Spinal cord (tissue), 10 donors: ENCODE data around the gene GLYATL2. TPM values are rescaled to one million over a fixed set of nuclear protein-coding genes. Genes with fewer than 3 reads are reported as not detected.

Source experiments
- DNase-seq, 6 donors: peaks; one replicate each; pipeline versions ENCODE4 v3.0.0 to v3.0.0-alpha.2; 2013 to 2015; ENCODE audit warnings: low spot score in 6 of 6, low read depth in 4 of 6
- H3K27ac ChIP-seq: one replicate; pipeline ENCODE4 v1.5.1; 2013; ENCODE audit warnings: low read depth, low read length, control low read depth
- H3K27me3 ChIP-seq: one replicate; pipeline ENCODE4 v1.6.1; 2013; ENCODE audit warnings: low read length; ENCODE audit not compliant: control insufficient read depth, insufficient read depth
- H3K36me3 ChIP-seq: one replicate; pipeline ENCODE4 v1.6.1; 2013; ENCODE audit warnings: low read length; ENCODE audit not compliant: control insufficient read depth, insufficient read depth
- H3K4me1 ChIP-seq: one replicate; pipeline ENCODE4 v1.6.1; 2013; ENCODE audit warnings: low read length; ENCODE audit not compliant: control insufficient read depth, insufficient read depth
- H3K4me3 ChIP-seq: one replicate; pipeline ENCODE4 v1.5.1; 2013; ENCODE audit warnings: low read depth, low read length, control low read depth
- H3K9me3 ChIP-seq: one replicate; pipeline ENCODE4 v1.6.1; 2013; ENCODE audit warnings: low read length; ENCODE audit not compliant: control insufficient read depth, insufficient read depth
- WGBS: methylation state at CpG from one replicate; pipeline ENCODE4 v1.1.5; 2013; ENCODE audit warnings: missing lambda C conversion rate; ENCODE audit not compliant: insufficient coverage; 5-methylcytosine and 5-hydroxymethylcytosine counted together
- long read RNA-seq, 4 donors: transcript quantifications; one replicate each; lab custom pipeline, GENCODE V29; 2026
- polyA plus RNA-seq, 2 donors: library from polyadenylated mRNA; unstranded; fragments of 120-200 nt; gene quantifications; one replicate each; pipeline ENCODE4 v1.2.1, GENCODE V29; 2013; ENCODE audit not compliant: insufficient read length in 2 of 2
- total RNA-seq, 2 donors: library from RNA; depleted of rRNA in 1 of 2; stranded (reverse); fragments of 120-200 nt in 1 of 2; fragments of >200 nt in 1 of 2; gene quantifications; one replicate each; pipeline versions ENCODE4 v1.2.3 to v1.2.4, GENCODE V29; 2013 to 2014
- donor health status: healthy.

Gene GLYATL2
- total RNA-seq: 1 to 10 TPM; 1.9 TPM
- polyA plus RNA-seq: 1 to 10 TPM; 3.7 to 4.9 TPM
- long read RNA-seq, donor 1: 0 reads
- long read RNA-seq, donor 2: 0 reads
- long read RNA-seq, donor 3: 0 reads
- long read RNA-seq, donor 4: 0 reads

GRCh38 chr11:58844361-58845005 is at the start of gene GLYATL2:
Gene GLYATL2 (minus strand): TSS chr11:58844704. CDS start chr11:58839612, 5,092 bp downstream.
- no peaks in the 10 kb centered on the region for H3K36me3 ChIP-seq
- no peaks in the 10 kb centered on the region for H3K9me3 ChIP-seq
- H3K4me1 ChIP-seq: no peaks in the 10 kb centered on the region
- no peak for DNase-seq
- no CpG with 5 or more reads among the region's 3 CpGs for WGBS
- H3K27ac ChIP-seq: no peak within 1 kb of the TSS
- no peak within 1 kb of the TSS for H3K4me3 ChIP-seq
- H3K27me3 ChIP-seq: no peaks in the 10 kb centered on the region

DNA sequence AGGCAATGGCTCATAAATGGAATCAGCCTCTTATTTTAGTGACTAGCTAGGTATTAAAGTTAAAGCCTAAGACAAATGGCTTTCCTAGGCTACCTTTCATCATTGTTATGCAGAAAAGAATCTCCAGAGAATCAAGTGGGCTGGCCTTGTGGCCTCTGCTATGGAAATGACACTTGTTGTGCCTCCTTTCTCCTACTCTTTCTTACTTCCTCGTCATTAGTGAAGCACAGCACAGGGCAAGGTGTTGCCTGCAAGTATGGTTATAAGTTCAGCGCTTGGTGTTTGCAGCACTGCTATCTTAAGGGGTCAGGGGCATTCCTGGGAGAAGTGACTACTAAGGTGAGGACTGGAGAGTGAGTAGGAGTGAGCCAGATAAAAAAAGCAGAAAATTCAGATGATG is 49.4 kb upstream of the GLYATL2 start:
- 100% methylated on average over 1 of the region's 2 CpGs for WGBS
- no peaks in the 10 kb centered on the region for H3K27me3 ChIP-seq
- H3K9me3 ChIP-seq: no peaks in the 10 kb centered on the region
- no peak overlapping the region for H3K4me3 ChIP-seq
- DNase-seq: no peak
- H3K4me1 ChIP-seq: no peaks in the 10 kb centered on the region
- no peaks in the 10 kb centered on the region for H3K36me3 ChIP-seq
- H3K27ac ChIP-seq: no peak overlapping the region

DNA sequence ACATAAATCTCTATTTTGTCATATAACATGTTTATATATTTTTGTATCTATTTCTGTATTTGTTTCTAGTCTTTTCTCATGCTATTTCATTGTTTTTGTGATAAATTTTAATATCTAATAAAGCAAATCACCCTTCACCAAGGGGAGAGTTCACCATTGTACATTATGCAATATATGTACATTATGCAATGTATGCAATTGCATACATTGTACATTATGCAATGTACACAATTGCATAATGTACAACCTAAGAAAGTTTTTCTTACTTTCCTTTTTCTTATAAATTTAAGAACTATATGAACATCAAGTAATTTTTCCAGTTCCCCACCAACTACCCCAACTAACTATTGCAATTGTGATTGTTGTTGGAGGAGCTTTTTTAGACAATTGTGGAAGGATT is 44.1 kb upstream of the GLYATL2 start:
- no peak for DNase-seq
- H3K4me3 ChIP-seq: no peak overlapping the region
- no peaks in the 10 kb centered on the region for H3K27me3 ChIP-seq
- no peaks in the 10 kb centered on the region for H3K9me3 ChIP-seq
- no peak overlapping the region for H3K27ac ChIP-seq
- H3K4me1 ChIP-seq: no peaks in the 10 kb centered on the region
- H3K36me3 ChIP-seq: no peaks in the 10 kb centered on the region

GRCh38 chr11:58887452-58887851 is 42.9 kb upstream of the GLYATL2 start:
- no CpG with 5 or more reads among the region's 1 CpG for WGBS
- Histone ChIP-seq H3K9me3 (no peaks in the 10 kb centered on the region), H3K27me3 (no peaks in the 10 kb centered on the region), H3K4me1 (no peaks in the 10 kb centered on the region), H3K4me3 (no peak overlapping the region), H3K36me3 (no peaks in the 10 kb centered on the region), H3K27ac (no peak overlapping the region)
- no peak for DNase-seq

GRCh38 chr11:58880625-58881024 is 36.1 kb upstream of the GLYATL2 start:
- Histone ChIP-seq H3K27ac (no peak overlapping the region), H3K4me3 (no peak overlapping the region), H3K9me3 (peaks cover 5% of the 10 kb centered on the region), H3K36me3 (no peaks in the 10 kb centered on the region), H3K27me3 (no peaks in the 10 kb centered on the region), H3K4me1 (no peaks in the 10 kb centered on the region)
- no peak for DNase-seq
- no CpG with 5 or more reads among the region's 1 CpG for WGBS

GRCh38 chr11:58880166-58880565 is 35.7 kb upstream of the GLYATL2 start:
- peaks cover 5% of the 10 kb centered on the region for H3K9me3 ChIP-seq
- H3K4me1 ChIP-seq: no peaks in the 10 kb centered on the region
- H3K27ac ChIP-seq: no peak overlapping the region
- no peak overlapping the region for H3K4me3 ChIP-seq
- H3K27me3 ChIP-seq: no peaks in the 10 kb centered on the region
- no peaks in the 10 kb centered on the region for H3K36me3 ChIP-seq
- DNase-seq: no peak

GRCh38 chr11:58867556-58867955 is 23.1 kb upstream of the GLYATL2 start:
- no peaks in the 10 kb centered on the region for H3K27me3 ChIP-seq
- no peaks in the 10 kb centered on the region for H3K36me3 ChIP-seq
- peaks cover 5% of the 10 kb centered on the region for H3K9me3 ChIP-seq
- DNase-seq: no peak
- no peak overlapping the region for H3K4me3 ChIP-seq
- 100% methylated on average over 2 of the region's 2 CpGs for WGBS
- no peak overlapping the region for H3K27ac ChIP-seq
- H3K4me1 ChIP-seq: no peaks in the 10 kb centered on the region

- no peak for DNase-seq
- WGBS: no CpG with 5 or more reads among the region's 1 CpG
- no peaks in the 10 kb centered on the region for H3K4me1 ChIP-seq
- peaks cover 5% of the 10 kb centered on the region for H3K9me3 ChIP-seq
- no peak overlapping the region for H3K4me3 ChIP-seq
- no peaks in the 10 kb centered on the region for H3K27me3 ChIP-seq
- H3K36me3 ChIP-seq: no peaks in the 10 kb centered on the region
- no peak overlapping the region for H3K27ac ChIP-seq
Measured at GRCh38 chr11:58866788-58867187, 22.3 kb upstream of the GLYATL2 start.

DNA sequence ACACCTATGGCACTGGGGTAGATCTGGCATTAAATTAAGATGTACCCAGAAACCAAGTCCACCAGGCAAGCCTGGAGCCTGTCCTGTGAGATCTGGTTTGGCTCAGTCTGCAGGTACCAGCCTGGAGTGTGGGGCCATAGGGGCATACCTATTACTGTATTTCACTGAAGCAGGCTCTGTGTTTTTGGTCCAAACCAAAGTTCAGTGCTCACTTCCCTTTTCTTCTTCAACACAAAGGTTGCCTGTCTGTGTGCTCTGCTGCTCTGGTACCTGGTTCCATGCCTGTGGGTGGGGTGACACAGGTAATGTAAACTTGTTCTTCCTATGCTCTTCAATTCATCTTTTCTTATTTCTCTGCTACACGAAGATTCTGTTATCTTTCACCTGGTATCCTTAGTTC is 19.8 kb upstream of the GLYATL2 start:
- no peaks in the 10 kb centered on the region for H3K36me3 ChIP-seq
- H3K9me3 ChIP-seq: peaks cover 2% of the 10 kb centered on the region
- DNase-seq: no peak
- no peak overlapping the region for H3K4me3 ChIP-seq
- no peaks in the 10 kb centered on the region for H3K27me3 ChIP-seq
- no CpG with 5 or more reads among the region's 1 CpG for WGBS
- H3K27ac ChIP-seq: no peak overlapping the region
- H3K4me1 ChIP-seq: no peaks in the 10 kb centered on the region

DNA sequence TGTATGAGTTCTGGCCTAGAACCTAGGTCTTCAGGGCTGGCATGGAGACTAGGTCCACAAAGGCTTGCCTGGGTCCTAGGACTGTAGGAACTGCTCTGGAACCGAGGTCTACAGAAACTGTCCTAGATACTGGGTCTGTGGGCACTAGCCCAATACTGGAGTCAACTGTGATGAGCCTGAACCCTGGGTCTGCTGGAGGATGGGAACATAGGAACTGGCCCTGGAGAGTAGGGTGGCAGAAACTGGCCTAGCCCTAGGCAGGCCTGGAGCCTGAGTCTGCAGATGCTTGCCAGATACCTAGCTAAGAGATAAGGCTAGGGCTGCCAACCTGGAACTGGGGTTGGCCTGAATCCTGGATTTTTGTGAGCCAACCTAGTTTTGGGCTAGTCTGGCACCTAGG is 19.2 kb upstream of the GLYATL2 start:
- WGBS: 80% methylated on average over 1 of the region's 1 CpG
- no peaks in the 10 kb centered on the region for H3K27me3 ChIP-seq

More for the DNA sequence above, 19.2 kb upstream of the GLYATL2 start:
- Histone ChIP-seq H3K36me3 (no peaks in the 10 kb centered on the region), H3K9me3 (peaks cover 2% of the 10 kb centered on the region), H3K27ac (no peak overlapping the region), H3K4me1 (no peaks in the 10 kb centered on the region), H3K4me3 (no peak overlapping the region)
- no peak for DNase-seq
